Thoracic aorta (tissue), 2 donors: ENCODE data around the gene ZNF652. TPM values are rescaled to one million over a fixed set of nuclear protein-coding genes. Genes with fewer than 3 reads are reported as not detected.
"Not testable (repeated sequence)": the region's sequence is repeated elsewhere in the genome, so short reads cannot be mapped to it uniquely, and the experiment has no call there.

Experiments used
- ATAC-seq: fragments of 150-250 bp; one replicate; pipeline ENCODE4 v1.8.0; 2017; ENCODE audit warnings: low read depth; ENCODE audit not compliant: insufficient number of reproducible peaks, low FRiP score
- DNase-seq: peaks from one replicate; pipeline ENCODE4 v3.0.0-alpha.2; 2020; ENCODE audit warnings: low spot score
- H3K27ac ChIP-seq, 2 donors: fragments of 200-600 bp; sonication (generic); 1 replicate in 1 of 2; 2 replicates in 1 of 2; pipeline ENCODE4 v1.5.1; 2016; ENCODE audit warnings: mild to moderate bottlenecking in 2 of 2, moderate library complexity in 2 of 2
- H3K27me3 ChIP-seq: fragments of 200-600 bp; sonication (generic); replicated peaks from 2 replicates; pipeline ENCODE4 v1.6.0; 2016; ENCODE audit warnings: mild to moderate bottlenecking; ENCODE audit not compliant: insufficient read depth
- H3K36me3 ChIP-seq: fragments of 200-600 bp; sonication (generic); one replicate; pipeline ENCODE4 v1.5.1; 2016
- H3K4me1 ChIP-seq, 2 donors: fragments of 200-600 bp; sonication (generic); 1 replicate in 1 of 2; 2 replicates in 1 of 2; pipeline versions ENCODE4 v1.5.1 to v1.6.0; 2016; ENCODE audit warnings: low read depth in 2 of 2, mild to moderate bottlenecking in 1 of 2; ENCODE audit not compliant: control insufficient read depth in 1 of 2
- H3K4me3 ChIP-seq: fragments of 200-600 bp; sonication (generic); 2 replicates; pipeline ENCODE4 v1.5.1; 2016; ENCODE audit warnings: mild to moderate bottlenecking
- H3K9me3 ChIP-seq: fragments of 200-600 bp; sonication (generic); 2 replicates; pipeline ENCODE4 v1.5.1; 2016
- CTCF ChIP-seq: fragments of 200-600 bp; sonication (generic); IDR thresholded peaks from one replicate; pipeline ENCODE4 v1.5.1; 2019; ENCODE audit warnings: antibody characterized with exemption
- total RNA-seq, 2 donors: library from RNA; depleted of rRNA; stranded (reverse); fragments of >200 nt; gene quantifications; one replicate each; pipeline versions ENCODE4 v1.1.0 to v1.2.3, GENCODE V29; 2016

ZNF652 gene
- total RNA-seq, 2 donors from 2014 or later: 36.1 to 40.0 TPM

- DNase-seq (no peak), ATAC-seq (no peak)
- Histone ChIP-seq H3K4me3 (no peak overlapping the region), H3K27me3 (no peaks in the 10 kb centered on the region), H3K27ac (no peak overlapping the region), H3K4me1 (no peaks in the 10 kb centered on the region), H3K36me3 (no peaks in the 10 kb centered on the region), H3K9me3 (no peaks in the 10 kb centered on the region)
- no peak for TF ChIP-seq CTCF
Measured at GRCh38 chr17:49278076-49278475, 84.0 kb downstream of the ZNF652 start.

- no peak for TF ChIP-seq CTCF
- H3K4me1 ChIP-seq: no peaks in the 10 kb centered on the region
- ATAC-seq: no peak
- no peak overlapping the region for H3K4me3 ChIP-seq
- DNase-seq: no peak
- no peaks in the 10 kb centered on the region for H3K9me3 ChIP-seq
- no peak overlapping the region for H3K27ac ChIP-seq
- H3K27me3 ChIP-seq: no peaks in the 10 kb centered on the region
- H3K36me3 ChIP-seq: no peaks in the 10 kb centered on the region
Measured at GRCh38 chr17:49277638-49278037, 84.4 kb downstream of the ZNF652 start.

- ATAC-seq, DNase-seq, H3K36me3 ChIP-seq, H3K4me3 ChIP-seq, H3K9me3 ChIP-seq, H3K4me1 ChIP-seq, H3K27me3 ChIP-seq, H3K27ac ChIP-seq: not testable (repeated sequence)
Measured at GRCh38 chr17:49275981-49276380, 86.1 kb downstream of the ZNF652 start.

DNA sequence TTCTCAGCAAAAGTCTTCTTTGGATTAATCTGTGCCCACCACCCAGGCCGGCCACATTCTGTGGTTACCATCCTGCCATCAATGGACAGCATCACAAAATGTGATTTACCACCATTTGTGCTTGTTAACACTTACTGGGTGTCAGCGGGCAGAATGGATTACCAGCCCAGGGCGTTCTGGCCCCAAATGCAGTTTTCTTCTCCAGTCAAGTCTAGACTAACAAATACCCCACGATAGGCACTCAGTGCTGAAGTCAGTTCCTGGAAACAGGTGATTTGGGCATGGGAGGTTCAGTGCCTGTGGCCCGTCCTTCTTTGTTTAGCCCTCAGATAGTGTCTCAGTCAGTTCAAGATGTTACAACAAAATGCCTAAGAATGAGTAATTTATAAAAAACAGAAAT, 92.7 kb downstream of the ZNF652 start:
- ATAC-seq: no peak
- no peaks in the 10 kb centered on the region for H3K27me3 ChIP-seq
- H3K4me3 ChIP-seq: no peak overlapping the region
- H3K4me1 ChIP-seq: no peaks in the 10 kb centered on the region
- no peak for TF ChIP-seq CTCF
- DNase-seq: no peak
- H3K9me3 ChIP-seq: no peaks in the 10 kb centered on the region
- H3K36me3 ChIP-seq: no peaks in the 10 kb centered on the region
- H3K27ac ChIP-seq: no peak overlapping the region

DNA sequence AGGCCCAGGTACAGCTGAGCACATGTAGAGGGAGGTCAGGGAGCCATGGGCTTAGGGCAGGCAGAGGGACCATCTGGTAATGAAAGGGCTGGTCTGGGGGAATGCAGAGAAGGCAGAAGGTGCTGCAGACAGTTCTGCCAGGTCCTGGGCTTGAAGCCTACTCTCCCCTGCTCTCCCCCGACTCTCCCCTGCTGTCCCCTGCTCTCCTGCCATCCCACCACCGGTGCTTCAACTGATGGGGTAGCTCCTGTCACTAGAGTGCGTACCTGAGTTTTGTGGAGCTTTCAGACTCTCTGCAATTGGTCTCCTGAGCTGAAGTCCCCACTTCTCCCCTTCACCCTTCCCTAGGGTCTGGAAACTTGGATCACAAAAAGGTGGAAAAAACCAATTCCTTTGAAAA, 94.1 kb downstream of the ZNF652 start:
- H3K36me3 ChIP-seq: no peaks in the 10 kb centered on the region

More for the DNA sequence above, 94.1 kb downstream of the ZNF652 start:
- DNase-seq (no peak), ATAC-seq (no peak)
- Histone ChIP-seq H3K27ac (no peak overlapping the region), H3K9me3 (no peaks in the 10 kb centered on the region), H3K4me3 (no peak overlapping the region), H3K27me3 (no peaks in the 10 kb centered on the region), H3K4me1 (no peaks in the 10 kb centered on the region)
- no peak for TF ChIP-seq CTCF
